HG03135 (cell line): ENCODE data around the gene TFCP2L1.
"Not testable (repeated sequence)": the region's sequence is repeated elsewhere in the genome, so short reads cannot be mapped to it uniquely, and the experiment has no call there.

ENCODE experiments used
- ATAC-seq: cut with Tn5 transposase; IDR thresholded peaks from one replicate; pipeline ENCODE4 v1.9.1; 2021; ENCODE audit warnings: mild to moderate bottlenecking, moderate library complexity; ENCODE audit not compliant: unreplicated experiment

TFCP2L1 gene

GRCh38 chr2:121227381-121228144, 57.4 kb downstream of the TFCP2L1 start:
- ATAC-seq = not testable (repeated sequence)

GRCh38 chr2:121225681-121226080, 59.3 kb downstream of the TFCP2L1 start:
- ATAC-seq = not testable (repeated sequence)

DNA sequence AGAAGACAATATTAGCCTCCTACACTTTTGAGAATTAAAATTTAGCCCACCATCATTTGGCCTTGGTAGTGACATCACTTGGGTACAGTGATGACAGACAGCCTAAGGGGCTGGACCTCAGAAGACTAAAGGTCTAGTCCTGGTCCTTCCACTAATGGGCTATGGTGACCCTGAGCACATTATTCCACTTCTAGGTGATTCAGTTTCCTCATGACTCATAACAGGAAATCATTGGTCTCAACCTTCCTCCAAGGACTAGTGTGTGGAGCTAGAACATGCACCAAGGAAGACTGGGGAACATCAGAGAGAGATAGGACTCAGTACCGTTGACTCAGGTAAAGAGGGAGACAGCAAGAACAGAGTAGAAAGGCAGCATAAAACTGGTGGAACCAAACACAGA, 64.0 kb downstream of the TFCP2L1 start:
- ATAC-seq = no peak

GRCh38 chr2:121219866-121220265, 65.1 kb downstream of the TFCP2L1 start:
- ATAC-seq = no peak

GRCh38 chr2:121218386-121218938, 66.5 kb downstream of the TFCP2L1 start:
- no peak for ATAC-seq

DNA sequence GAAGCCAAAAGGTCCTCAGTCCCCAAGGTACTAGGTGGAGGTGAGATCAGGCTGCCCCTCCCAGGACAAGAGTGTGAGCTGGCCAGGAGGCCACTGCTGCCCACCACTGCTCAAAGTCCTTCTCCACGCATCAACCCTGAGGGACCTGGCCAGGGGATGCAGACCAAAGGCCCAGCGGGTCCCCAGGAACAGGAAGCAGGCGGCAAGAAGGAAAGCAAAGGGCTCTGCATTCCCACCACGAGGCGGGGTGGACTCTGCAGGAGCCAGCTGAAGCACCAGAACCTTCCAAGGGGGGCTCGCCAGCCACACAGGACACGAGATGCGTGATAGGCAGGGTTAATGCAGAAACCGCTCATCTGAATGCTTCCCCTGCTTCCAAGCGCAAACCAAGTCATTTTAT, 67.4 kb downstream of the TFCP2L1 start:
- no peak for ATAC-seq

- ATAC-seq = no peak
Measured at GRCh38 chr2:121214296-121214695, 70.7 kb downstream of the TFCP2L1 start.

DNA sequence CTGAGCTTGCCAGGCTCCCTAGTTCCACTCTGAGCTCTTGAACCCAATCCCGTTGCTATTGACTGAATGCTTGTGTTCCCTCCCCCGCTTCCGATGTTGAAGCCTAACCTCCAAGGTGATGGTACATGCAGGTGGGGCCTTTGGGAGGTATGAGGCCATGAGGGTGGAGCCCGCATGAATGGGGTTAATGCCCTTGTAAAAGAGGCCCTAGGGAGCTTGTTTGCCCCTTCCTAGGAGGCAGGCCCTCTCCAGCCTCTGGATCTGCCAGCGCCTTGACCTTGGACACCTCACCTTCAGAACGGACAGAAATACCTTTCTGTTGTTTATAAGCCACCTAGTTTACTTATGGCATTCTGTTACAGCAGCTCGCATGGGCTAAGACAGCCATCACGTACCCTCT, 71.6 kb downstream of the TFCP2L1 start:
- no peak for ATAC-seq

- ATAC-seq = no peak
Measured at GRCh38 chr2:121212661-121213325, 72.2 kb downstream of the TFCP2L1 start.

DNA sequence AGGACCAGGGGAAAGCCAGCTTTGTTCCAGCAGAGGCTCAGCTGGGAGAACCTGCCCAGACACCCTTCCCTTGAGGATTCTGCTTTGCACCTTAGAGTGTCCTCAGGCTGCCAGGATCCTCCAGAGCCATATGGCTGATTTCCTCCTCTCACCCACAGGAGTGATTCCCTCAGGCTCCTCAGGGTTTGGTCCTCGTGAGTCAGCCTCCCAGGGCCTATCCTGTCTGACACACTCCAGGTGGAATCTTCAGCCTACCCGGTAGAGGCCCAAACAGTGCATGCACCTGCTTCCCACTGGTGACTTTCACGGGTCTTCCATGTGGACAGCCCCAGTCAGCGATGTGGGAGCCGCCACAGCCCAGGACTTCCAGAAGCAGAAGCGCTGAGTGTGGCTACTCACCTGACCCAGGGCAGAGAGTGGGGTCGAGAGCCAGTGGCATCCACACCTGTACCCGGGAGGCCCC, 73.3 kb downstream of the TFCP2L1 start:
- ATAC-seq = no peak

DNA sequence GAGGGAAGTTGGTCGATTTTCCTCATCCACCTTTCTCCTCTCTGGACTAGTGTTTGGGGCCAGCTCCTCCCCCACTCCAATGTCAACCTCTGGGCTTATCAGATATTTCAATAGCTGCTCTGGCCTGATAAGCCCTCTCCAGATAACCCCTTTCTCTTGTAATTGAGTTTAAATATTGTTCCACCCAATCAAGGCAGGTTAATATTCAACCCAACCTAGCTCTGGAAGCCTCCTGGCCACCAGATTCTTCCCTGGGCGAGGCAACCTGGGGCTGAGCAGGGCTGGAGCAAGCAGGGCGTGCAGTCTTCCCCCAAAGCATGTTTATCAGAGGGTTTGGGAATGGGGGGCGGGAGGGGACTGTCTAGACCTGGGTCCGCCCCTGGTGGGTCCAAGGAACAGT, 73.8 kb downstream of the TFCP2L1 start:
- no peak for ATAC-seq

GRCh38 chr2:121210691-121211090, 74.3 kb downstream of the TFCP2L1 start:
- ATAC-seq = no peak

DNA sequence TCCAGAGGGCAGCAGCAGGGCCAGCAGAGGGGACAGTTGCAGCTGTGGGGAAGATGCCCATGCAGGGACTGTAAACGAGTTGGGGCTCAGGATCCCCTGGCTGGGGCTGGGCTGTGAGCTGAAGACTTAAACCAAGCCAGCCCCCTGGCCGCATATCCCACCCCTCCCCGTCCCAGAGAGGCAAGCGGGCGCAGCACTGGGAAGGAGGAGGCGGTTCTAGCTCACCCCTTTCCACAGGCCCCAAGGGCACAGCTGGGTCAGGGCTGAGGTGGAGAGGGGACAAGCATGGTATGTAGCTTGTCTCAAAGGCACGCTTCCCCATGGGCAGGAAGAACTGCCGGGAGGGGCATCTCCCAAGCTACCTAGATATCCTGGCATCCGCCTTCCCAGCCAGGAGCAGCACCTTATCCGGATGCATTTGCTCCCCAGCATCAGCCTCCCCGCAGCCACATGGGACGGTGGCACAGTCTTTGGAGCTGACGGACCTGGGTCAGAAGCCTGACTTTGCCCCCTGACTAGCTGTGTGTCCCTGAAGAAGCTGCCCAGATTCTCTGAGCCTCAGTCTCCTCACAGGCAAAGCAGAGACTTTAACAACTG, 75.9 kb downstream of the TFCP2L1 start:
- ATAC-seq = no peak

DNA sequence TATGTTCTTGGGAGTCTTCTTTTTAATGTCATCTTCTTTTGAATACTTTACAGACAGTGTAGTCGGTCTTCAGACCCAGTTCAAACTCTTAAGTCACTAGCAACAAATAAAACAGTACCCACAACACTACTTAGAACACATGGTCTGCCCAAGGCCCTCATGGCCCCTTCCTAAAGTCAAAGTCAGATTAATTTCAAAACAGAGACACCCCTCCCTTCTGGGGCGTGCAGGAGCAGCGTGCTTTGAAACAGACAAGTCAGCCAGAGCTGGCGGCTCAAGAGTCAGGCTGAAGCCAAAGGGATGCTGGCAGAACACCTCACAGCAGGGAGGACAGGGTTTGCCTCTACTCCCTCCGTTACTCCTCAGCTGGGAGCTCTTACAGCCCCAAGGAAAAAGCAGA, 77.5 kb downstream of the TFCP2L1 start:
- no peak for ATAC-seq

DNA sequence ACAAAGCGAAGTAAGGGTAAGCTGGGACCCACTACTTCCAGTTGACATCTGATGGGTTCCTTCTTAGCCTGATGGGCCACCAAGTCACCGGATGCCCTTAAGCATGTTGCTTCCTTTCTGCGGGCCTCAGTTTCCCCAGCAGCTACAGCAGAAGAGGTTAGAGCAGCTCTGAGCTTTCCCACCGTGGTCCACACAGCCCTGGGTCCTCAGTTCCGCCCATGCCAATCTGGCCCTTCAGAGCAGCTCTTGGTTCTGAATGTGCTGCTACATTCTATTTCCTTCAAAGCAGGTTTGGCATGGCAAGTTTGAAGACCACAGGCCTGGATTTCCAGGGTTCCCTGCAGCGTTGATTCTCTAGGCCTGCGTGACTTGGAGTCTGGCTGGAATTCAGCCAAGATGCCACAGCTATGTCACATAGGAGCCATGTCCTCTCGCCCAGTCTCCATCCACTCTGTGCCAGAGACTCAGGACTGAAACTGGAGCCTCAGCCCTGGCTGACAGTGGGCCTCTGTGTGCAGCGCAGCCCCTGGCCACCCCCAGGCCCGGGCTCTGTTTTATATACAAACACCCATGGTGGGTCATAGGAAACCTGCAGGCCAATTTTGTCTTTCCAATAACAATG, 79.6 kb downstream of the TFCP2L1 start:
- ATAC-seq = no peak

- ATAC-seq = no peak
Measured at GRCh38 chr2:121203591-121204249, 81.3 kb downstream of the TFCP2L1 start.

DNA sequence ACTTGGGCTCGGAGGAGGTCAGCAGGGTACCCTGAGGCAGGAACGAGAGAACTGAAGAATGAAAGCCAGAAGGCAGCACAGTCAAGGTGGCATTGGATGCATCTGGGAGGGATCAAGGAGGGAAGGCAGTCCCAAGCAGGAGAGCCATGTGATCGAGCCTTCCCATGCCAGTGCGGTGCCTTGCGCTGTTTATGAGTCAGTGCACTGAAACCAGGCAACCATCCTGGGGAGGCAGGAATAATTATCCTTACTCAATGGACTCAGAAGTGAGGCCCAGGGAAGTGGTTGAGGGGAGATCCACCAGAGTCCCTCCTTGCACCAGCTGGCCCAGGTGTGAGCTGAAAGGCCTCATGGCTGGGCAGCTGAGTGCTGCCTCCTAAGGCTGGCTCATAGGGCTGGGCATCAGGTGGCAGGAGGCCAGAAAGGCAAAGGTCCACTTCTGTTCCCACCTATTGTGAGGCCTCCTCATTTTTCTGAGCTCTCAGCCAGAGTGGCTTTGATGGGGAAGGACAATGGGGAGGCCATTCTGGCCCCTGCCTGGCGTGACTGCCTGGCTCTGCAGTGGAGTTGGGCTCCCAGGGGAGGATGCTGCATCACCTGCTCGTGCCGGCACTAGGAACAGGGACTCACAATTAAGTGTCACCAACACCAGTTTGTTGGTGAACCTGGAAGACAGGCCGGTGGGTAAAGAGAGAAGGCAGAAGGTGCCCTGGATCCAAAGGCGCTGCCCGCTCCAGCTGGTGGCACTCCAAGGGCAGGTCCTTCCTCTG, 82.3 kb downstream of the TFCP2L1 start:
- ATAC-seq = no peak

DNA sequence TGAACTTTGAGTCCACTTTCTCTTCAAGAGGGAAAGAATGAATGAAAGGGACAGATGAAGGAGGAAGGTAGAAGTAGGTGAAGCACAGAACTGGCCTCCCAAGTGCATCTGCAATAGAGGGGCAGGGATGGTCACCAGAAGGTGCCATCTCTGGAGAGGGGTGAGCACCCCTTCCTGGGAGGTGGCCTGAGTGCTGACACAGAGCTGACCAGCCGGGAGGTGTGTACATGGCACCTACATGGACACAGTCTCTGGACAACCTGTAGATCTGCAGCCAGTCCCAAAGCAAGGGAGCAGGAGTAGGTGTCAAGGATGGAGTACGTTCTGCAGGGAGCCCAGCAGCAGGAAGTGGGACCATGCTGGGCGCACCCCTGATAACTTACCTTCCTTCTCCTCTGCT, 83.2 kb downstream of the TFCP2L1 start:
- ATAC-seq = no peak

DNA sequence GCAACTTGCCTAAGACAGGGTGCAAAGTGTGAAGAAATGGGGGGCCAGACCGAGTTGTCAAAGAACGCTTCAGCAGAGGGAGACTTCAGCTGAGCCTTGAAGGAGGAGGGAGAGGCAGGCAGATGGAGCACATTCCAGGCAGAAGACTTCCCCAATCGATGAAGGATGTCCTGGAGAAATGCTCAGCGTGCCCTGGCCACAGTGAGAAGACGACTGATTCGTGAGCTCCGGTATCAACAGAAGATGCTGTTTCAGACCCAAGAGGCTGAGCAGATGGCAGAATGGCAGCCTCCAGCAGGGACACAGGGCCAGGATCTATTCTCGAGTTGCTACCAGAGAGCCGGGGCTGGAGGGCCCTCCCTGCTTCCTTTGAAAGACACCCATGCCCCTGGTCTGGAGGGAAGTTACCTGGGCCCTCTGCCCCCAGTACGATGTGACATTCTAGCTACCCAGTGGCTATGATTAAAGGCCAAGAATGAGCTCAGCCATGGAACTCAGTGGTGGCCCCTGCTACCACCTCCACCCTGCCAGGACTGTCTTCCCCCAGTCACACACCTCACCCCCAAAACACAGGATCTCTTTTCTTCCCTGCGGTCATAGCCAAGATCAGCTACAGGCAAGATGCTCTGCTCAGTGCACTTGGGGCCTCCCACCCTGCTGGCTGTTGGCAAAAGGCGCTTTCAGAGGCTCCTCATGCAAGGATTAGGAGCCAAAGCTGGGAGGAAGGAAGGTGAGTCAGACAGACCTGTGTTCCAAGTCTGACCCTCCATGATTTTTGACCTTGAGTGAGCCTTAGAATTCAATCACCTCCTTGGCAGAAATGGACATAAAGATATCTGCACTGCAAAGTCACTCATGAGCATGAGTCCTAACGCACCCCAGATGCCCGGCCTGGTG, 84.3 kb downstream of the TFCP2L1 start:
- ATAC-seq = no peak
